ENCODE measurements around the gene DIAPH2. TPM values are rescaled to one million over a fixed set of nuclear protein-coding genes. Genes with fewer than 3 reads are reported as not detected.

Gene DIAPH2
- total and polyA plus RNA-seq, 2 of the 13 experiments (the other 11 are each of a cell fraction or from before 2014, with no cell fraction given): 2.1 to 8.5 TPM

DNA sequence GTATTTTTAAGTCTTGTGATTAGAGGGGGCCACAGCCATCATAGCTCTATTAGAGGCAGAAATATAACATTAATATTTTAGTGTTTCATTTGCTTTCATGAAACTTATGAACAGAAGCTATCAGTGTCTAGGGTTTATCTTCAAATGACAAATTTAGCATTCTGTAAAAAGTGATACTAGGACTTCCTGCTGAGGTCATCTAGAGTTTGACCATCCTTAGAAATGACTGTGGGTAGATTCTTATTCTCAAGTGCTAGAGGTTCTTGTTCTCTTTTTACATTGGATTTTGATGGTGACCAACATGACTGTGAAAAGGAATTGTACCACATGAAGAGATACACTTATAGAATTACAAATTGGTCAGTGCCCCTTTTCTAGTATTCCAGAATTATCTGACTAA lies 767.6 kb downstream of the DIAPH2 start:
- Histone ChIP-seq H4K20me1 (ENCODE audit: insufficient read depth, low read length) (no peaks in the 10 kb centered on the region), H3K79me2 (ENCODE audit: insufficient read depth, low read length) (no peaks in the 10 kb centered on the region), H3K9me3 (ENCODE audit: low read length) (no peaks in the 10 kb centered on the region), H3K9ac (ENCODE audit: insufficient read depth, low read depth, low read length) (no peak overlapping the region), H3K27ac (ENCODE audit: extremely low read length, insufficient read depth, low read length) (no peak overlapping the region), H3K4me2 (ENCODE audit: low read depth, low read length) (no peak overlapping the region), H3K4me1 (ENCODE audit: insufficient read depth, low read length) (no peaks in the 10 kb centered on the region), H2AFZ (ENCODE audit: low read length) (no peak overlapping the region), H3K36me3 (replicated peaks in 1 of 2; ENCODE audit: control insufficient read depth in 1 of 2, insufficient read depth in 2 of 2, low read length in 2 of 2) (no peaks in the 10 kb centered on the region), H3K4me3 (replicated peaks in 1 of 3; ENCODE audit: insufficient read depth in 1 of 3, low read depth in 2 of 3, low read length in 3 of 3) (no peak overlapping the region), H3K27me3 (ENCODE audit: control insufficient read depth in 1 of 2, insufficient read depth in 2 of 2, low read length in 2 of 2) (no peaks in the 10 kb centered on the region)
- no peak for TF ChIP-seq ZNF709 (CRISPR knock-in tag; IDR thresholded peaks at IDR 0.05)
- intact Hi-C loops (cut with micrococcal nuclease; ENCODE audit: unreplicated experiment) (no loop called here), in situ Hi-C loops (cut with HindIII; ENCODE audit: extremely low pct_ligation_motif_present, low pct_unique_long_range_greater_than_20kb) (no loop called here)
- no peak for FAIRE-seq
- BruUV-seq (replicated peaks): no TSS peak
- no peak for ATAC-seq
- ChIA-PET POLR2A (no interaction called here), CTCF (ENCODE audit: low intra/inter-chr PET ratio, low total read pairs) (no interaction called here)
- no peak for DNase-seq (ENCODE audit: low spot score)

DNA sequence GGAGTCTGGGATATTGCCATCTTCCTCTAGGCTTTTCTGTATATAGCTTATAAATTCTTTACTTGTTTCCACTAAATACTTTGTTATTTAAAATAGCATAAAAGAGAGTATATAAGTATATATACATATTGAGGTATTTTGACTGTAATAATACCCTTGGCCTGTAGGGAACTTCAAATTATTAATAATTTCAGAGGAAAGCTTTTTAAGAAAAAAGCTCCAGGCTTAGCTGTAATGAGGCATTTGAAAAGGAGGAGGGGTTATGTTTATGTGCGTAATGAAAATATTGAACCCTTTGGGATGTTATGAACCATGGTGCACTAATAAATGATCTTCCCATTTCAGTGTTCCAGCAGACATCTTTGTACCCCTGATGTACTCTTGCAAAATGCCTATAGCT lies 777.1 kb downstream of the DIAPH2 start:
- 93% methylated on average over 1 of the region's 1 CpG for WGBS (ENCODE audit: low lambda C conversion rate)
- no peaks in the 10 kb centered on the region for H3K79me2 ChIP-seq (ENCODE audit: insufficient read depth, low read length)
- FAIRE-seq (no peak), ATAC-seq (no peak), DNase-seq (ENCODE audit: low spot score) (no peak)
- no peaks in the 10 kb centered on the region for H4K20me1 ChIP-seq (ENCODE audit: insufficient read depth, low read length)
- no peak overlapping the region for H3K4me3 ChIP-seq (replicated peaks in 1 of 3; ENCODE audit: insufficient read depth in 1 of 3, low read depth in 2 of 3, low read length in 3 of 3)
- no peaks in the 10 kb centered on the region for H3K27me3 ChIP-seq (ENCODE audit: control insufficient read depth in 1 of 2, insufficient read depth in 2 of 2, low read length in 2 of 2)
- ChIA-PET CTCF (ENCODE audit: low intra/inter-chr PET ratio, low total read pairs) (no interaction called here), POLR2A (no interaction called here)
- H3K4me1 ChIP-seq (ENCODE audit: insufficient read depth, low read length): no peaks in the 10 kb centered on the region
- H3K9me3 ChIP-seq (ENCODE audit: low read length): no peaks in the 10 kb centered on the region
- H3K4me2 ChIP-seq (ENCODE audit: low read depth, low read length): no peak overlapping the region
- no TSS peak for BruUV-seq (replicated peaks)
- H3K27ac ChIP-seq (ENCODE audit: extremely low read length, insufficient read depth, low read length): no peak overlapping the region
- in situ Hi-C loops (cut with HindIII; ENCODE audit: extremely low pct_ligation_motif_present, low pct_unique_long_range_greater_than_20kb) (no loop called here), intact Hi-C loops (cut with micrococcal nuclease; ENCODE audit: unreplicated experiment) (no loop called here)
- no peak overlapping the region for H2AFZ ChIP-seq (ENCODE audit: low read length)
- H3K9ac ChIP-seq (ENCODE audit: insufficient read depth, low read depth, low read length): no peak overlapping the region
- no peak for TF ChIP-seq PRPF4 (IDR thresholded peaks at IDR 0.05; ENCODE audit: low read depth, low read length, poor library complexity, severe bottlenecking)
- no peak for TF ChIP-seq ZNF451 (CRISPR knock-in tag; IDR thresholded peaks at IDR 0.05)
- no peak for TF ChIP-seq ZNF230 (CRISPR knock-in tag; IDR thresholded peaks at IDR 0.05)
- TF ChIP-seq NR2F2 (IDR thresholded peaks at IDR 0.05; ENCODE audit: borderline replicate concordance, low read depth): no peak
- no peak for TF ChIP-seq MIER2 (CRISPR knock-in tag; IDR thresholded peaks at IDR 0.05)
- no peak for TF ChIP-seq ZNF564 (CRISPR knock-in tag; IDR thresholded peaks at IDR 0.05)
- TF ChIP-seq GABPB1 (CRISPR knock-in tag; IDR thresholded peaks at IDR 0.05): no peak
- TF ChIP-seq ZNF782 (CRISPR knock-in tag; IDR thresholded peaks at IDR 0.05; ENCODE audit: borderline replicate concordance): no peak
- no peak for TF ChIP-seq CREB1 (IDR thresholded peaks at IDR 0.05)
- no peak for TF ChIP-seq CREB1 (CRISPR knock-in tag; IDR thresholded peaks at IDR 0.05)
- TF ChIP-seq SAFB2 (CRISPR knock-in tag; IDR thresholded peaks at IDR 0.05; ENCODE audit: borderline replicate concordance, low read depth): no peak
- no peak for TF ChIP-seq RARA (CRISPR knock-in tag; IDR thresholded peaks at IDR 0.05)
- no peak for TF ChIP-seq SIN3A (IDR thresholded peaks at IDR 0.05; ENCODE audit: borderline replicate concordance, low read depth, low read length)
- H3K36me3 ChIP-seq (replicated peaks in 1 of 2; ENCODE audit: control insufficient read depth in 1 of 2, insufficient read depth in 2 of 2, low read length in 2 of 2): no peaks in the 10 kb centered on the region

Measured in HepG2 (cell line).